ENCODE results near the gene RPS6KA2. TPM values are rescaled to one million over a fixed set of nuclear protein-coding genes. Genes with fewer than 3 reads are reported as not detected.

Gene RPS6KA2
- total RNA-seq, 1 experiment from 2014 or later, result 14.1 TPM

GRCh38 chr6:166580076-166581050 is 46.7 kb downstream of the RPS6KA2 start:
- H3K4me3 ChIP-seq, result no peak overlapping the region
- H3K27me3 ChIP-seq, result no peaks in the 10 kb centered on the region
- no peak for DNase-seq
- peaks cover 4% of the 10 kb centered on the region; the same call in 1 of the 2 replicates for H3K9me3 ChIP-seq
- H3K36me3 ChIP-seq, result peaks cover 6% of the 10 kb centered on the region

GRCh38 chr6:166579237-166579850 is 47.7 kb downstream of the RPS6KA2 start:
- Histone ChIP-seq H3K9me3 (peaks cover 4% of the 10 kb centered on the region; the same call in 1 of the 2 replicates), H3K36me3 (peaks cover 6% of the 10 kb centered on the region), H3K4me3 (no peak overlapping the region), H3K27me3 (no peaks in the 10 kb centered on the region)
- no peak for DNase-seq

- DNase-seq, result no peak
- Histone ChIP-seq H3K27me3 (no peaks in the 10 kb centered on the region), H3K4me3 (no peak overlapping the region), H3K9me3 (peaks cover 4% of the 10 kb centered on the region; the same call in 1 of the 2 replicates), H3K36me3 (peaks cover 6% of the 10 kb centered on the region)
These were observed 48.4 kb downstream of the RPS6KA2 start for GRCh38 chr6:166578536-166579236.

GRCh38 chr6:166575205-166575604 is 51.8 kb downstream of the RPS6KA2 start:
- Histone ChIP-seq H3K4me3 (no peak overlapping the region), H3K9me3 (peaks cover 4% of the 10 kb centered on the region; the same call in 1 of the 2 replicates), H3K27me3 (no peaks in the 10 kb centered on the region), H3K36me3 (peaks cover 6% of the 10 kb centered on the region)
- peak; percentile 81 for DNase-seq

DNA sequence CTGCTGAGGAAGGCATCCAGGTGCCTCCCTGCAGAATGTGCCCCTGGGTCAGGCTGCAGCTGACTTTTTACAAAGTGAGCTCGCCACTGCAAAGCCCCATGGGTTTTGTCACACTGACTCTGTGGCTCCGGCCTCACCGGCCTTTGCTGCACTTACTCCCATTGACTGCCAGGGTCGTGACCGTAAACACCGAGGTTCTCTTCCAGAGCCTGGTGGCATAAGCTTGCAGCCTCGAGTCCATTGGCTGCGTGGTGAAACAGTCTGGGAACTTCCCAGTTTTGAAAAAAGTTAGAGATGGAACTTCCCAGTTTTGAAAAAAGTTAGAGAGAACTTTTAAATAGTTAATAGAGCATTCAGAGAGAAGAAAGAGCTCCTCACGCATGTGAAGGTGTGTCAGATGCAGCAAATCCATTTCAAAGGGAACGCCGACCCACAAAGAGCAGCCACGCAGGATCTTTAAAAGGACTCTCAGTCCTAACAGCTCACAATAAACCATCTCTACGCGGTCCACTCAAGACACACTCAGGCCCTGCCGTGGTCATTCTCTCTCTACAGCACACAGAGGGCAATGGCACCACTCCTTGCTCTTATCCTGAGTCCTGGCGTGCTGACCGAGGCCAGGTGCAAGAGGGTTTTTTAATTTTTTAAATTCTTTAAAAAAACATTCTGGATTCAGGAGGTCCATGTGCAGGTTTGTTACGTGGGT is 53.4 kb downstream of the RPS6KA2 start:
- no peaks in the 10 kb centered on the region for H3K27me3 ChIP-seq
- peaks cover 6% of the 10 kb centered on the region for H3K36me3 ChIP-seq
- no peak for DNase-seq
- peaks cover 4% of the 10 kb centered on the region; the same call in 1 of the 2 replicates for H3K9me3 ChIP-seq
- H3K4me3 ChIP-seq, result no peak overlapping the region

DNA sequence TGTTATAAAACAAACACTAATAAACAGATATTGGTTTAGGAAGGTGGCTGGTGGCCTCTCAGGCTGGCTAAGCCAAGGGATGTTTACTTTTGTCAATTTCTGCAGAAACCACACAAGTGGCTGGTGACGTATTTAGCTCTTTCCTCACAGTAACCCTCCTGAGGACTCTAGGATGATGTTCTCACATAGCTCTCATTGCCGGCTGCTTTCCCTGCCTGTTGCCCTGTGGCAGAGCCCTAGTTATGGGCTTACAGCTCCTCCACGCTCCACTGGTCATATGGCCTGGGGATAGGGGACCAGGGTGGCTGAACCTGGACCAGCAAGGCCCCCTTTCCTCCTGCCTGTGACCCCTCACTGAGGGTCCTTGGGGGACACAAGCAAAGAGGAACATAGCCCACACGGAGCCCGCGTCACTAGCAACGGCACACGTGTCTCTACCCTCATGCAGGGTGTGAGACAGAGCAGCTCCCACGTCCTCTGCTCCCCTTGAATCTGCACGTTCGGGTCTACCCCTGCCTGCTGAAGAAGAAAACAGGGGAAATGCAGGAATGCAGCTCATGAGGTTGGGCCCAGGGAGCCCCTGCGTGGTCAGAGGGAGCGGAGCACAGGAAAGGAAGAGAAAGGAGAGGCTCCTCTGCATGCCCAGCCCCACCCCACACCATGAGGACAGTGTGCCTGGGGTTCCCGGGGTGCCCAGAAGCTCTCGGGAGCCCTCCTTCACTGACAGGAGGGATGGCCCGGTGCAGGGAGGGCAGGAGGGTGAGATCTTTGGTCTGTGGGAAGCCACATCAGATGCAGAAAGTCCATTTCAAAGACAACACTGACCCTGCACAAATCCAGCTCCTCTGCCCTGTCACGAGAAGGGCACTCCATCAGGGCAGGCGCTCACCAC is 54.4 kb downstream of the RPS6KA2 start:
- H3K36me3 ChIP-seq, result peaks cover 6% of the 10 kb centered on the region
- peak; percentile 66 for DNase-seq

GRCh38 chr6:166570929-166571713 is 55.9 kb downstream of the RPS6KA2 start:
- DNase-seq, result no peak
- no peaks in the 10 kb centered on the region for H3K27me3 ChIP-seq
- H3K9me3 ChIP-seq, result no peaks in the 10 kb centered on the region; the same call in 1 of the 2 replicates
- H3K4me3 ChIP-seq, result no peak overlapping the region
- H3K36me3 ChIP-seq, result peaks cover 3% of the 10 kb centered on the region

More for the DNA sequence above, 54.4 kb downstream of the RPS6KA2 start:
- Histone ChIP-seq H3K4me3 (no peak overlapping the region), H3K9me3 (peaks cover 4% of the 10 kb centered on the region; the same call in 1 of the 2 replicates), H3K27me3 (no peaks in the 10 kb centered on the region)

GRCh38 chr6:166569206-166569605 is 57.8 kb downstream of the RPS6KA2 start:
- no peaks in the 10 kb centered on the region for H3K9me3 ChIP-seq
- no peak overlapping the region for H3K4me3 ChIP-seq
- H3K36me3 ChIP-seq, result no peaks in the 10 kb centered on the region
- no peaks in the 10 kb centered on the region for H3K27me3 ChIP-seq
- no peak for DNase-seq

DNA sequence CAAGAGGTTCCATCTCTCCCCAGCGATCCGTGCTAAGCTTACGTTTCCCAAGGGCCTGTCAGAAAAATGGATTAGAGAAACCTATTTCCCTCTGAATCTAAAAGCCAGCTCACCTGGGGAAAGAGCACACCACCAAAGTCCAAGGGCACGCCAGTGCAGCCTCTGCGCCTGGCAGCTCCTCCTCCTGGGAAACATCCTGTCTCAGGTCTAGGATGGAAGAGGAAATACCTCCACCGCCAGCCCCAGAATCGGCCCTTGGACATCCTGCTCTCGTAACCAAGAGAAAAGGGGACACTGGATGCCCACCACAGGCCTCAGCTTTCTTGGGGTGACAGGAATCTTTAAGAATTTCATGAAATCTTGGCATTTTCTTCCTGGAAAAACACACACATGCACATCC is 59.2 kb downstream of the RPS6KA2 start:
- H3K36me3 ChIP-seq, result no peaks in the 10 kb centered on the region
- no peak overlapping the region for H3K4me3 ChIP-seq
- no peaks in the 10 kb centered on the region for H3K27me3 ChIP-seq
- no peaks in the 10 kb centered on the region for H3K9me3 ChIP-seq
- no peak for DNase-seq

DNA sequence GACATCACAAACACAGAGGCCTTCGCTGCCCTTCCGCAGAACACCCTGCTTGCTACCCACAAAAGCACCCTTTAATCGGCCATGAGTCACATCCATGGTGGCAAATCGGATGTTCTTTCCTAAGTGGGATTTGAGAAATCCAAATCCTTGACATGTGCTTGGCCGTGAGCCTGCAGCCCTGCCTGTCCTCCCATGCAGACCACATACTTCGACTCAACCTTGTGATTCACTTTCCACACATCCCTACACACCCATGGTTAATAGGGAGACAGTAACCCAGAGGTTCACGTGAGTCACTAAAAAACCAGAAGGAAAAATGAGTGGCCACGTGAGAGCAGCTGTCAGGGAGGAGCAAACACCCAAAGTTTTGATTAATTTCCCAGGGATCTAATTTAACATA is 59.9 kb downstream of the RPS6KA2 start:
- H3K9me3 ChIP-seq, result no peaks in the 10 kb centered on the region
- H3K27me3 ChIP-seq, result no peaks in the 10 kb centered on the region
- no peaks in the 10 kb centered on the region for H3K36me3 ChIP-seq
- DNase-seq, result peak; percentile 94
- no peak overlapping the region for H3K4me3 ChIP-seq

DNA sequence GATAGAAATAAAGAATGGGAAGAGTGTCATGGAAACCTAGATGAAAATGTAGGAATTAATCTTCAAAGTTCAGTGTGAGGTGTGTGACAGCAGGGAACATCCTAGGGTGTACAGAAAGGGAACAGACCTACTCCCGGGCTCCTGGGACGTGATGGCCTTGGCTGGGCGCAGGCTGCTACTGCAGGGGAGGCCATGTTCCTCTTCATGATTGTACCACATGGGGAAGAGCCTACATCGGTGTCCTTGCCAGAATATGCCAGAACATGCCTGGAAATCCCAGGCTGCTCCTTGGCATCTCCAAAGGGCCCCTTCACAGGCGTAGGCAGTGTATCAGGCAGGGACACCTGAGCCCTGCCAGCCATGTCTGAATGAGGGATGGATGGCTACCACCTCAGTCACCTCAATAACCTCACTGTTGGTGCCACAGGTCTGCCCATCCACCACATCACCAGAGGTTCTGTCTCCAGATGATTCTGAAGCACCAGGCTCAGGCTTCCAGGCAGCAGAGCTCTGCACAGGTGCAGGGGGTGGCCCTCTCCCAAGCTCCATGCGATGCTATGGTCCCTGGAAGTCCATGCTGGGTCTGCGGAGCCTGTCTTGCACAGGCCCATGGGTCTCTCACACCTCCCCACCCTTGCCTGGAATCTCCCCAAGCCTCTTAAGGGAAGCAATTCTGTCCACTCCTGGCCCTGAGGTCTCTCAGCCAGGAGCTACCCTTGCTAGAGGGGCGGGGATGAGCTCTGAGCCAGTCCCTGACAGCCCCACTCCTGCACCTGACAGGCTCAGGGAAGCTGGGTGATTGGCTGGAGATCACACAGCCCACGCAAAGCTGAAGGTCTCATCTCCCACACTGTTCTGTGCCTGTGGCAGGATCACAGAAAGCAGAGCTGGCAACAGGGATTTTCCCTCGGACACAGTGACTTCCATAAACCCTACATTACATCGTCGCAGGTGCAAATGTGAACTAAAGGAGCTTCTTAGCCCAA is 60.7 kb downstream of the RPS6KA2 start:
- Histone ChIP-seq H3K4me3 (no peak overlapping the region), H3K36me3 (no peaks in the 10 kb centered on the region), H3K9me3 (no peaks in the 10 kb centered on the region), H3K27me3 (no peaks in the 10 kb centered on the region)
- no peak for DNase-seq

DNA sequence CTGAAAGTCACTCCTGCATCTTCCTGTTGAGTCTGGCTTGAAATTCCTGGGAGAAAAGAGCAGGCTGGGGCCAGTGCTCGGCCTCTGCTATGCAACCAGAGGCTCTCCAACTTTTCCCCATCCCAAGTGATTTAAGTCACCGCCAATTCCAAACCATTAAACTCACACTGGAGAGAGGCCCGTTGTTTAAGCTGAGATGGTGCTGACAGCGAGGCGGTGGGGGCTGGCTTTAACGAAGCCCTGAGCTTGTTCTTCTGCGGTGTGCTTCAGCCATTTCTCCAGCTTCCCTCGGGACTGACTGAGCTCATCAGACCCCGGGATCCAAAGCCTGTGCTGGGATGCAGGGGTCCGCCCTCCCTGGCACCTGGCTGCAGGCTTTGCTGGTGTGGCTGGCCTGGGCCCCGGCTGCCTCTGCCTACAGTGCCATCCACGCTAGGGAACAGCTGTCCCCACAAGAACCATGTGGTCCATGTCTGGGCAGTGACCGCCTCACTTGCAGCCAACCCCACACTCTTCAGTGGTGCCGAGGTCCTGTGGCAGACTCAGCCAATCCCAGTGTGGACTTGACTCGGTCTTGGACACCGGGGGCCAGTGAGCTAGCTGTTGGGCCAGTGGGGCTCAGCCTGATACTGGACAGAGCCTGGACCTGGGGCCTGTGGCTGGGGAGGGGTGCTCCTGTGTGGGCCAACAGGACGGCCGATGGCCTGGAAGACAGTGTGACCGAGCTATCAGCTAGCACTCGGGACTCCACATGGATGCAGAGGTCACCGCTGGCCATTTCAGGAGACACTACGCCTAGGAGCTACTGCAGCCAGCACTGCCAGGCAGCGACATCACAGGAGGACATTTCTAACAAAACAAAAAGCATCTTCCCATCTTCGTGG is 61.7 kb downstream of the RPS6KA2 start:
- no peaks in the 10 kb centered on the region for H3K27me3 ChIP-seq
- H3K4me3 ChIP-seq, result no peak overlapping the region
- no peaks in the 10 kb centered on the region for H3K36me3 ChIP-seq
- no peak for DNase-seq
- H3K9me3 ChIP-seq, result no peaks in the 10 kb centered on the region

GRCh38 chr6:166563805-166564204 is 63.2 kb downstream of the RPS6KA2 start:
- Histone ChIP-seq H3K27me3 (no peaks in the 10 kb centered on the region), H3K9me3 (no peaks in the 10 kb centered on the region), H3K36me3 (no peaks in the 10 kb centered on the region), H3K4me3 (no peak overlapping the region)
- no peak for DNase-seq
